Activated CD4-positive, alpha-beta T cell treated with anti-CD3 and anti-CD28 coated beads, Interleukin-2, amount 10 ng/mL, durations not matched to agents 7 days and 5 days (primary cell): ENCODE results near the gene PLLP. TPM values are rescaled to one million over a fixed set of nuclear protein-coding genes. Genes with fewer than 3 reads are reported as not detected.
A peak's percentile ranks its signal among the peaks of the same experiment; 100 is the strongest.

Source experiments
- CTCF ChIA-PET: fragments of 350-600 bp; sonication (Branson Sonifier 250); formaldehyde crosslinking; loops from one replicate; lab custom pipeline; 2021; ENCODE audit warnings: antibody characterized with exemption; lab: Charles Lee
- POLR2A ChIA-PET: fragments of 350-600 bp; sonication (Branson Sonifier 250); formaldehyde crosslinking; loops from one replicate; lab custom pipeline; 2021; ENCODE audit warnings: antibody characterized with exemption; lab: Charles Lee
- DNase-seq: peaks from one replicate; pipeline ENCODE4 v3.0.0-alpha.2; 2020
- H3K27ac Mint-ChIP-seq: one replicate; pipeline ENCODE4 v1.8.0; 2021; ENCODE audit warnings: mild to moderate bottlenecking, moderate library complexity, mixed read lengths
- H3K27me3 Mint-ChIP-seq: one replicate; pipeline ENCODE4 v1.8.0; 2021; ENCODE audit warnings: mixed read lengths
- H3K36me3 Mint-ChIP-seq: one replicate; pipeline ENCODE4 v1.8.0; 2021; ENCODE audit warnings: low read depth, mixed read lengths
- H3K4me1 Mint-ChIP-seq: one replicate; pipeline ENCODE4 v1.8.0; 2021; ENCODE audit warnings: mixed read lengths
- H3K4me3 Mint-ChIP-seq: one replicate; pipeline ENCODE4 v1.8.0; 2021; ENCODE audit warnings: mild to moderate bottlenecking, moderate library complexity, mixed read lengths
- H3K9me3 Mint-ChIP-seq: one replicate; pipeline ENCODE4 v1.8.0; 2021; ENCODE audit warnings: mixed read lengths
- total RNA-seq, 2 experiments: library from RNA; stranded (reverse); gene quantifications; one replicate each; pipeline ENCODE4 v1.2.3, GENCODE V29; 2021

The PLLP gene
- total RNA-seq, 2 experiments from 2014 or later = 0.40 to 0.55 TPM

- ChIA-PET POLR2A (interaction anchor here (0.6 kb wide), 1 partner anchor 147 kb away, joined by 4 read pairs; the partner anchor contains the start of genes CIAPIN1 and COQ9), CTCF (interaction anchor here (0.6 to 9.0 kb wide), 23 partner anchors 9 to 349 kb away, joined by 3 to 96 read pairs (median 4); partner anchors contain the start of genes CCL17 and POLR2C)
- H3K27ac Mint-ChIP-seq = no peak overlapping the region
- DNase-seq = peak; percentile 85
- no peaks in the 10 kb centered on the region for H3K9me3 Mint-ChIP-seq
- H3K36me3 Mint-ChIP-seq = no peaks in the 10 kb centered on the region
- no peak overlapping the region for H3K4me3 Mint-ChIP-seq
- no peaks in the 10 kb centered on the region for H3K27me3 Mint-ChIP-seq
- H3K4me1 Mint-ChIP-seq = peaks cover 23% of the 10 kb centered on the region
These were observed 15.4 kb upstream of the PLLP start for GRCh38 chr16:57299719-57300386.

- no peak for DNase-seq
- Mint-ChIP-seq H3K9me3 (no peaks in the 10 kb centered on the region), H3K4me1 (peaks cover 20% of the 10 kb centered on the region), H3K4me3 (no peak overlapping the region), H3K27ac (no peak overlapping the region), H3K36me3 (no peaks in the 10 kb centered on the region), H3K27me3 (no peaks in the 10 kb centered on the region)
- ChIA-PET POLR2A (no interaction called here), CTCF (interaction anchor here (0.6 to 9.0 kb wide), 6 partner anchors 13 to 221 kb away, joined by 4 to 96 read pairs (median 9); no protein-coding TSS in a partner anchor)
These were observed 14.7 kb upstream of the PLLP start for GRCh38 chr16:57299009-57299718.

- H3K4me3 Mint-ChIP-seq = peak overlapping the region; percentile 17
These were observed 13.4 kb upstream of the PLLP start for GRCh38 chr16:57297856-57298255.

GRCh38 chr16:57289391-57290257 lies 5.2 kb upstream of the PLLP start:
- Mint-ChIP-seq H3K36me3 (no peaks in the 10 kb centered on the region), H3K27ac (peak overlapping the region; percentile 77), H3K4me3 (no peak overlapping the region), H3K27me3 (peaks cover 6% of the 10 kb centered on the region), H3K4me1 (peaks cover 19% of the 10 kb centered on the region), H3K9me3 (no peaks in the 10 kb centered on the region)
- CTCF ChIA-PET = interaction anchor here (1.1 to 4.6 kb wide), 3 partner anchors 9 to 12 kb away, joined by 3 to 28 read pairs (median 5); no protein-coding TSS in a partner anchor
- POLR2A ChIA-PET = no interaction called here
- DNase-seq = no peak

More at GRCh38 chr16:57297856-57298255, 13.4 kb upstream of the PLLP start:
- peak overlapping the region; percentile 79 for H3K27ac Mint-ChIP-seq
- ChIA-PET CTCF (interaction anchor here (0.6 to 1.7 kb wide), 4 partner anchors 17 to 334 kb away, joined by 3 to 5 read pairs (median 3); partner anchors contain the start of genes PSME3IP1 and RSPRY1), POLR2A (no interaction called here)
- peak; percentile 50 for DNase-seq
- H3K27me3 Mint-ChIP-seq = no peaks in the 10 kb centered on the region
- no peaks in the 10 kb centered on the region for H3K9me3 Mint-ChIP-seq
- no peaks in the 10 kb centered on the region for H3K36me3 Mint-ChIP-seq
- H3K4me1 Mint-ChIP-seq = peaks cover 17% of the 10 kb centered on the region

- H3K4me3 Mint-ChIP-seq = peak overlapping the region; percentile 57
- CTCF ChIA-PET = interaction anchor here (0.7 kb wide), 1 partner anchor 19 kb away, joined by 4 read pairs; no protein-coding TSS in a partner anchor
These were observed 907 bp upstream of the PLLP start for GRCh38 chr16:57285379-57285778.

GRCh38 chr16:57284952-57285363 lies 486 bp upstream of the PLLP start:
- Mint-ChIP-seq H3K27ac (no peak overlapping the region), H3K36me3 (no peaks in the 10 kb centered on the region), H3K4me3 (peak overlapping the region; percentile 57), H3K9me3 (no peaks in the 10 kb centered on the region), H3K4me1 (peaks cover 26% of the 10 kb centered on the region), H3K27me3 (peaks cover 33% of the 10 kb centered on the region)
- ChIA-PET POLR2A (no interaction called here), CTCF (interaction anchor here (0.7 kb wide), 1 partner anchor 19 kb away, joined by 4 read pairs; no protein-coding TSS in a partner anchor)
- no peak for DNase-seq

More at GRCh38 chr16:57285379-57285778, 907 bp upstream of the PLLP start:
- Mint-ChIP-seq H3K27me3 (peaks cover 33% of the 10 kb centered on the region), H3K9me3 (no peaks in the 10 kb centered on the region), H3K27ac (no peak overlapping the region), H3K4me1 (peaks cover 26% of the 10 kb centered on the region), H3K36me3 (no peaks in the 10 kb centered on the region)
- POLR2A ChIA-PET = no interaction called here
- no peak for DNase-seq

GRCh38 chr16:57283959-57284208 lies 588 bp downstream of the PLLP start:
- Mint-ChIP-seq H3K4me1 (peaks cover 19% of the 10 kb centered on the region), H3K9me3 (no peaks in the 10 kb centered on the region), H3K4me3 (peak overlapping the region; percentile 62), H3K27me3 (peaks cover 33% of the 10 kb centered on the region), H3K36me3 (no peaks in the 10 kb centered on the region), H3K27ac (no peak overlapping the region)
- DNase-seq = no peak
- ChIA-PET POLR2A (no interaction called here), CTCF (interaction anchor here (1.4 kb wide), 1 partner anchor 16 kb away, joined by 3 read pairs; no protein-coding TSS in a partner anchor)

GRCh38 chr16:57283214-57283958 lies 1.1 kb downstream of the PLLP start:
- H3K4me1 Mint-ChIP-seq = peaks cover 24% of the 10 kb centered on the region
- H3K36me3 Mint-ChIP-seq = no peaks in the 10 kb centered on the region
- peak overlapping the region; percentile 62 for H3K4me3 Mint-ChIP-seq
- no peak overlapping the region for H3K27ac Mint-ChIP-seq
- H3K9me3 Mint-ChIP-seq = no peaks in the 10 kb centered on the region
- no peak for DNase-seq
- CTCF ChIA-PET = interaction anchor here (1.4 kb wide), 1 partner anchor 17 kb away, joined by 3 read pairs; no protein-coding TSS in a partner anchor
- POLR2A ChIA-PET = no interaction called here
- H3K27me3 Mint-ChIP-seq = peaks cover 33% of the 10 kb centered on the region

GRCh38 chr16:57282510-57283213 lies 1.8 kb downstream of the PLLP start:
- Mint-ChIP-seq H3K4me3 (no peak overlapping the region), H3K27me3 (peaks cover 33% of the 10 kb centered on the region), H3K4me1 (peaks cover 31% of the 10 kb centered on the region), H3K9me3 (no peaks in the 10 kb centered on the region), H3K36me3 (no peaks in the 10 kb centered on the region), H3K27ac (no peak overlapping the region)
- CTCF ChIA-PET = interaction anchor here (2.7 kb wide), 1 partner anchor 17 kb away, joined by 10 read pairs; no protein-coding TSS in a partner anchor
- POLR2A ChIA-PET = no interaction called here
- no peak for DNase-seq

- ChIA-PET POLR2A (no interaction called here), CTCF (interaction anchor here (1.3 to 2.7 kb wide), 2 partner anchors 18 kb away, joined by 6 to 10 read pairs; no protein-coding TSS in a partner anchor)
- peaks cover 33% of the 10 kb centered on the region for H3K27me3 Mint-ChIP-seq
- no peaks in the 10 kb centered on the region for H3K9me3 Mint-ChIP-seq
- no peak overlapping the region for H3K4me3 Mint-ChIP-seq
- H3K36me3 Mint-ChIP-seq = no peaks in the 10 kb centered on the region
- H3K27ac Mint-ChIP-seq = no peak overlapping the region
- peaks cover 40% of the 10 kb centered on the region for H3K4me1 Mint-ChIP-seq
- DNase-seq = no peak
These were observed 2.7 kb downstream of the PLLP start for GRCh38 chr16:57281791-57282190.
